ENCODE results near the gene MEX3A. TPM values are rescaled to one million over a fixed set of nuclear protein-coding genes. Genes with fewer than 3 reads are reported as not detected.

The MEX3A gene
- total RNA-seq, 1 experiment from 2014 or later, result 6.1 TPM

DNA sequence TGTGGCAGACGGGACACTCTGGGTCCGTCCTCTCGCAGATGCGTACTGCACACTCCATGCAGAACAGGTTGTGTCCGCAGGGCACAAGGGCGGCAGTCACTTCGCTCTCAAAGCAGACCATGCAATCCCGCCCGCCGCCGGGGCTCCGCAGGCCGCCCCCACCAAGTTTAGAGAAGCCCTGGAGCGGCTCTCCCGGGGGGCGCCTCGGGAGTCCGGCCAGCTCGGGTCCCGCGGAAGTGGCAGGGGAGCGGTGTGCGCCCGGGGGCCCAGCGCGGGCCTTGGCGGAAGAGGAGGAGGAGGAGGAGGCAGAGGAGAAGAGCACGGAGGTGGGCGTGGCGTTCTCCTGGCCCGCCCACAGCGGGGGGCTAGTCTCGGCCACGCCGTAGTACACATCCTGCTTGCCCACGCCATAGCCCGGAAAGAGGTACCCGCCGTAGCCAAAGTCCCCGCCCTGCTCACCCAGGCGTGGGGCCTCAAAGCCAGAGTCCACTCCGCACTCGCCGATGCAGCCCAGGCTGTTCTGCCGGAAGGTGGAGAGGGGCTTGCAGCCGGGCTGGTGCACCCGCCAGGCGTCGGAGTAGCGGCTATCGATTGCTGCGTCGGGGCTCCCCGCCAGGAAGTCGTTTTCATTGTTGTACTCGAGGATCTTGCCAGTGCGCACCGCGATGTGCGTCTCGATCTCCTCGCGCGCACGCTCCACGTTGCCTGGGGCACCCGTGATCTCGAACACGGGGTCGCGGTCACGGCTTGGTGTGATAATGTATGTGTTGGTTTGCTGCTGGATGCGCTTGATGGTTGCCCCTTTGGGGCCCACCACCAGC, 5.4 kb downstream of the MEX3A start:
- Histone ChIP-seq H3K4me2 (ENCODE audit: low read length) (no peak overlapping the region), H3K4me3 (replicated peaks in 1 of 2; ENCODE audit: low read depth in 1 of 2, low read length in 2 of 2) (no peak overlapping the region), H3K79me2 (ENCODE audit: insufficient read depth, low read length) (no peaks in the 10 kb centered on the region), H3K9me3 (ENCODE audit: control insufficient read depth in 1 of 2, insufficient read depth in 1 of 2, low read depth in 1 of 2, low read length in 2 of 2) (no peaks in the 10 kb centered on the region), H3K36me3 (ENCODE audit: control insufficient read depth in 1 of 2, insufficient read depth in 2 of 2, low read length in 2 of 2) (peaks cover under 1 to 10% of the 10 kb centered on the region in 2 experiments; a peak in 1 of 4 replicates), H3K27ac (ENCODE audit: low read depth, low read length) (no peak overlapping the region), H3K9ac (ENCODE audit: low read length) (no peak overlapping the region), H3K27me3 (ENCODE audit: insufficient read depth, low read length) (no peaks in the 10 kb centered on the region), H2AFZ (ENCODE audit: low read depth, low read length, poor library complexity, severe bottlenecking) (no peak overlapping the region), H4K20me1 (ENCODE audit: insufficient read depth) (no peaks in the 10 kb centered on the region), H3K4me1 (ENCODE audit: control insufficient read depth in 1 of 2, insufficient read depth in 2 of 2, low read length in 2 of 2) (peaks cover 0 to 17% of the 10 kb centered on the region in 2 experiments; a peak in 3 of 4 replicates), H3K9me2 (ENCODE audit: insufficient read depth) (no peaks in the 10 kb centered on the region)
- intact Hi-C loops (cut with micrococcal nuclease), result no loop called here
- CTCF ChIA-PET, result no interaction called here
- POLR2A ChIA-PET, result no interaction called here
- DNase-seq (ENCODE audit: low read depth, low spot score), result no peak
- no peak for ATAC-seq
- BruUV-seq (replicated peaks), result no TSS peak
- TF ChIP-seq JUND (IDR thresholded peaks at IDR 0.05), result no peak
- TF ChIP-seq REST (IDR thresholded peaks at IDR 0.05; ENCODE audit: low read depth), result no peak
- TF ChIP-seq EZH2phosphoT487 (IDR thresholded peaks at IDR 0.05; ENCODE audit: borderline replicate concordance), result no peak
- TF ChIP-seq CEBPB (IDR thresholded peaks at IDR 0.05; ENCODE audit: low read depth), result no peak
- TF ChIP-seq CTCF (IDR thresholded peaks at IDR 0.05 in 2 of 3, conservative IDR thresholded peaks at IDR 0.05 in 1 of 3; ENCODE audit: borderline replicate concordance in 1 of 3, insufficient read depth in 1 of 3, low read depth in 2 of 3, low read length in 2 of 3), result no peak
- no peak for TF ChIP-seq ELF1 (IDR thresholded peaks at IDR 0.05; ENCODE audit: borderline replicate concordance, low read depth)
- TF ChIP-seq, protein P1, sequence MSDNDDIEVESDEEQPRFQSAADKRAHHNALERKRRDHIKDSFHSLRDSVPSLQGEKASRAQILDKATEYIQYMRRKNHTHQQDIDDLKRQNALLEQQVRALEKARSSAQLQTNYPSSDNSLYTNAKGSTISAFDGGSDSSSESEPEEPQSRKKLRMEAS (IDR thresholded peaks at IDR 0.05), result no peak
- TF ChIP-seq EGR1 (IDR thresholded peaks at IDR 0.05; ENCODE audit: low read depth), result no peak
- no peak for TF ChIP-seq ZNF274 (IDR thresholded peaks at IDR 0.05; ENCODE audit: low read depth, low read length)
- no peak for TF ChIP-seq RAD21 (IDR thresholded peaks at IDR 0.05; ENCODE audit: low read depth)
- TF ChIP-seq, protein P2, sequence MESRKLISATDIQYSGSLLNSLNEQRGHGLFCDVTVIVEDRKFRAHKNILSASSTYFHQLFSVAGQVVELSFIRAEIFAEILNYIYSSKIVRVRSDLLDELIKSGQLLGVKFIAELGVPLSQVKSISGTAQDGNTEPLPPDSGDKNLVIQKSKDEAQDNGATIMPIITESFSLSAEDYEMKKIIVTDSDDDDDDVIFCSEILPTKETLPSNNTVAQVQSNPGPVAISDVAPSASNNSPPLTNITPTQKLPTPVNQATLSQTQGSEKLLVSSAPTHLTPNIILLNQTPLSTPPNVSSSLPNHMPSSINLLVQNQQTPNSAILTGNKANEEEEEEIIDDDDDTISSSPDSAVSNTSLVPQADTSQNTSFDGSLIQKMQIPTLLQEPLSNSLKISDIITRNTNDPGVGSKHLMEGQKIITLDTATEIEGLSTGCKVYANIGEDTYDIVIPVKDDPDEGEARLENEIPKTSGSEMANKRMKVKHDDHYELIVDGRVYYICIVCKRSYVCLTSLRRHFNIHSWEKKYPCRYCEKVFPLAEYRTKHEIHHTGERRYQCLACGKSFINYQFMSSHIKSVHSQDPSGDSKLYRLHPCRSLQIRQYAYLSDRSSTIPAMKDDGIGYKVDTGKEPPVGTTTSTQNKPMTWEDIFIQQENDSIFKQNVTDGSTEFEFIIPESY (IDR thresholded peaks at IDR 0.05; ENCODE audit: extremely low read depth, insufficient replicate concordance, low read length), result no peak
- no peak for TF ChIP-seq YY1 (IDR thresholded peaks at IDR 0.05; ENCODE audit: extremely low read depth, insufficient replicate concordance, low read depth, low read length)
- no peak for TF ChIP-seq ZFX (IDR thresholded peaks at IDR 0.05)
- TF ChIP-seq TCF7L2 (IDR thresholded peaks at IDR 0.05; ENCODE audit: borderline replicate concordance, extremely low read depth, insufficient read depth, insufficient read length), result no peak
- no peak for TF ChIP-seq POLR2AphosphoS5 (IDR thresholded peaks at IDR 0.05; ENCODE audit: low read depth, low read length)
- TF ChIP-seq EZH2 (IDR thresholded peaks at IDR 0.05), result no peak
- no peak for TF ChIP-seq FOSL1 (IDR thresholded peaks at IDR 0.05; ENCODE audit: low read depth)
- no peak for TF ChIP-seq CBX3 (IDR thresholded peaks at IDR 0.05; ENCODE audit: low read depth)
- no peak for TF ChIP-seq POLR2A (IDR thresholded peaks at IDR 0.05; ENCODE audit: borderline replicate concordance, extremely low read depth, insufficient read depth, insufficient read length)
- no peak for TF ChIP-seq SP1 (IDR thresholded peaks at IDR 0.05; ENCODE audit: low read depth)
- RAD21 ChIA-PET (ENCODE audit: low non-redundant PET in 1 of 2, low total read pairs in 2 of 2, uncharacterized antibody in 2 of 2, unreplicated experiment in 2 of 2), result no interaction called here
